Ascending aorta (tissue), 2 donors: ENCODE data around the gene HTR4. TPM values are rescaled to one million over a fixed set of nuclear protein-coding genes. Genes with fewer than 3 reads are reported as not detected.

Experiments used
- DNase-seq, 2 donors: peaks; one replicate each; pipeline ENCODE4 v3.0.0-alpha.2; 2019; ENCODE audit warnings: low spot score in 2 of 2
- H3K27ac ChIP-seq, 2 donors: fragments of 200-600 bp; sonication (generic); one replicate each; pipeline ENCODE4 v1.5.1; 2016 to 2017; ENCODE audit warnings: mild to moderate bottlenecking in 1 of 2
- H3K27me3 ChIP-seq: fragments of 200-600 bp; sonication (generic); one replicate; pipeline ENCODE4 v1.5.1; 2017
- H3K36me3 ChIP-seq, 2 donors: fragments of 200-600 bp; sonication (generic); one replicate each; pipeline ENCODE4 v1.5.1; 2016
- H3K4me1 ChIP-seq, 2 donors: fragments of 200-600 bp; sonication (generic); one replicate each; pipeline ENCODE4 v1.5.1; 2016 to 2017; ENCODE audit warnings: mild to moderate bottlenecking in 1 of 2
- H3K4me3 ChIP-seq, 2 donors: fragments of 200-600 bp; sonication (generic); one replicate each; pipeline ENCODE4 v1.5.1; 2016 to 2017; ENCODE audit warnings: mild to moderate bottlenecking in 1 of 2
- H3K9me3 ChIP-seq, 2 donors: fragments of 200-600 bp; sonication (generic); one replicate each; pipeline ENCODE4 v1.5.1; 2016
- intact Hi-C: fragments of 100-400 bp; cut with DNase I; formaldehyde crosslinking; loops from one replicate; pipeline ENCODE4 v1.15.1; 2023
- total RNA-seq: library from RNA; depleted of rRNA; stranded (reverse); fragments of >200 nt; gene quantifications from one replicate; pipeline ENCODE4 v1.1.0, GENCODE V29; 2016
- TF ChIP-seq, protein P1 (sequence below), 3 experiments: fragments of 200-600 bp in 2 of 3; fragments of 450-650 bp in 1 of 3; sonication (generic) in 2 of 3; IDR thresholded peaks; one replicate each; pipeline ENCODE4 v1.5.1; 2016 to 2019; ENCODE audit warnings: antibody characterized with exemption in 3 of 3, mild to moderate bottlenecking in 1 of 3, moderate library complexity in 1 of 3

HTR4 gene
- total RNA-seq, 1 donor from 2014 or later = 0.21 TPM

DNA sequence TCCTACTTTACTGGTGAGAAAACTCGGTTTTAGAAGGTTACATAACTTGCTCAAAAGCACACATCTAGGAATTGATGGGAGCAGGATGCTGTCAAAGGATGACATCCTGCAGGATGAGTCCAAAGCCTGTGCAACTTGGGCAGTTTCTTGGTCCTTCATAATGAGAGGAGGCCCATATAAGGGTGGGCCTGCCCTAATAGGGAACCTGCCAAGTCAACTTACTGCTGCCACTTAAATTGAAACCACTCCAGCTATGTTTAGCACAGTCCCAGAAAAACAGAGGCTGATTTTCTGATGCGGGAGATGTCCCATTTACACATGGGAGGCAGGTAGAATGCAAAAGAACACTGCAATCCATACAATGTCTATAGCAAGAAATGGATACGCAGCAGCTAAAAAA is 208.7 kb downstream of the HTR4 start:
- H3K27me3 ChIP-seq = no peaks in the 10 kb centered on the region
- peaks cover 17 to 18% of the 10 kb centered on the region in 2 donors for H3K36me3 ChIP-seq
- TF ChIP-seq, protein P1, sequence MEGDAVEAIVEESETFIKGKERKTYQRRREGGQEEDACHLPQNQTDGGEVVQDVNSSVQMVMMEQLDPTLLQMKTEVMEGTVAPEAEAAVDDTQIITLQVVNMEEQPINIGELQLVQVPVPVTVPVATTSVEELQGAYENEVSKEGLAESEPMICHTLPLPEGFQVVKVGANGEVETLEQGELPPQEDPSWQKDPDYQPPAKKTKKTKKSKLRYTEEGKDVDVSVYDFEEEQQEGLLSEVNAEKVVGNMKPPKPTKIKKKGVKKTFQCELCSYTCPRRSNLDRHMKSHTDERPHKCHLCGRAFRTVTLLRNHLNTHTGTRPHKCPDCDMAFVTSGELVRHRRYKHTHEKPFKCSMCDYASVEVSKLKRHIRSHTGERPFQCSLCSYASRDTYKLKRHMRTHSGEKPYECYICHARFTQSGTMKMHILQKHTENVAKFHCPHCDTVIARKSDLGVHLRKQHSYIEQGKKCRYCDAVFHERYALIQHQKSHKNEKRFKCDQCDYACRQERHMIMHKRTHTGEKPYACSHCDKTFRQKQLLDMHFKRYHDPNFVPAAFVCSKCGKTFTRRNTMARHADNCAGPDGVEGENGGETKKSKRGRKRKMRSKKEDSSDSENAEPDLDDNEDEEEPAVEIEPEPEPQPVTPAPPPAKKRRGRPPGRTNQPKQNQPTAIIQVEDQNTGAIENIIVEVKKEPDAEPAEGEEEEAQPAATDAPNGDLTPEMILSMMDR (IDR thresholded peaks at IDR 0.05) = no peak
- H3K27ac ChIP-seq = no peak overlapping the region
- no peak for DNase-seq
- no peaks in the 10 kb centered on the region for H3K9me3 ChIP-seq
- intact Hi-C loops = loop anchor here (2.0 to 10.0 kb wide), 3 partner anchors 37 to 669 kb away; no protein-coding TSS in a partner anchor
- no peaks in the 10 kb centered on the region for H3K4me1 ChIP-seq
- no peak overlapping the region for H3K4me3 ChIP-seq

DNA sequence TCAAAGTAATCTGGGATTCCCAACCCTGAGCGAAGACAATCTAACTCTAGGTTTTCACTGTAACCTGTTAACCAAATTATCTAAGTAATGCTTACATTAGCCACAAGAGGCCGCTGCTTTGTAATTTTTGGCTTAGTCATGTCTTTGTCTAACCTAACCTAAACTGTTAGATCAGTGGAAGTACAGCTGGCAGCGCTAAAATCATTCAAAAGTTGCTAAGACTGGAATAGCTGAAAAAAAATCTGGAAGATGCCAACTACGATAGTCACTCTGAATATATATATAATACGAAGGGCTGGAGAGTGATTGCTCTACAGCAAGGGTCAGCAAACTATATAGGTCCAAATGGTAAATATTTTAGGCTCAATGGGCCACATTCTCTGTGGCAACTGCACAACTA is 210.3 kb downstream of the HTR4 start:
- H3K27ac ChIP-seq = no peak overlapping the region
- no peak overlapping the region for H3K4me3 ChIP-seq
- H3K27me3 ChIP-seq = no peaks in the 10 kb centered on the region
- no peaks in the 10 kb centered on the region for H3K9me3 ChIP-seq
- no peaks in the 10 kb centered on the region for H3K4me1 ChIP-seq
- intact Hi-C loops = loop anchor here (1.0 to 10.0 kb wide), 6 partner anchors 39 to 671 kb away; no protein-coding TSS in a partner anchor
- peak in 1 of 2 donors; percentile 69 for DNase-seq
- TF ChIP-seq, protein P1 (IDR thresholded peaks at IDR 0.05) = peak; percentile 65 to 69 (median 67)
- peaks cover 24 to 33% of the 10 kb centered on the region in 2 donors for H3K36me3 ChIP-seq

DNA sequence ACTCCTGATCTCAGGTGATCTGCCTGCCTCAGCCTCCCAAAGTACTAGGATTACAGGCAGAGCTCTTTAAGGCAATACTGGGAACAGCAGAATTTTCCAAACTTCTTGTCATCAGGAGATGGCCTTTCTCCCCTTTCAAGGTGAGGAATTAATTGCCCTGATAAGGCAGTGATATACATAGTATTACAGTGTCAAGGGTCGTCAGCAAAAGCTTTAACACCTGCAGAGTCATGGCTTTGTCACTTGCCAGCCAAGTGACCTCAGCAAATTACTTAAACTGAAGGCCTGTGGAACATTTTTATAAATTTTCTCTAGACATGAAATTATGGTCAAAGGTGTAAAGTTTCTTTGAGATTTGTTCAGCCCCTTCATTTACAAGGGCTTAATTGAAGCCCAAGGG is 211.1 kb downstream of the HTR4 start:
- no peak overlapping the region for H3K27ac ChIP-seq
- no peaks in the 10 kb centered on the region for H3K9me3 ChIP-seq
- H3K4me3 ChIP-seq = no peak overlapping the region
- intact Hi-C loops = loop anchor here (5.0 to 10.0 kb wide), 3 partner anchors 266 to 594 kb away; no protein-coding TSS in a partner anchor
- TF ChIP-seq, protein P1 (IDR thresholded peaks at IDR 0.05) = no peak
- no peaks in the 10 kb centered on the region for H3K27me3 ChIP-seq
- H3K36me3 ChIP-seq = peaks cover 28 to 40% of the 10 kb centered on the region in 2 donors
- DNase-seq = no peak
- H3K4me1 ChIP-seq = no peaks in the 10 kb centered on the region

DNA sequence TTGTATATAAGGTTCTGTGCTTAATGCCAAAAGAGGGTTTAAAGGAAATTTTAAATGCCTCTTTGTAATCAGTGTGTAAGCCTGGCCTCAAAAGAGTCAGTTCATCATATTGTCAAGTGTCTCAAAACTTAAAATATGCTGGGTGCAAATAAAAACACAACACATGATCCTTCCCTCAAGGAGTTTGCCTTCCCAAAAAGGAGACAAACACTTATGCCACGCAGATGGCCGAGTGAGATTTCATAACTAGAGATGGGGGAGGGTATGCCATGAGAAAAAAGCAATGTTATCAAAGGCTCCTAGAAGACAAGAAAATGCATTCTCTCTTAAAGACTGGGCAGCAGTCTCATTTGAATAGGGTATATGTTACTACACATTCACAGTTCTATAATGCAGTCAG is 215.4 kb downstream of the HTR4 start:
- intact Hi-C loops = no loop called here
- Histone ChIP-seq H3K4me1 (no peaks in the 10 kb centered on the region), H3K27me3 (no peaks in the 10 kb centered on the region), H3K27ac (no peak overlapping the region), H3K4me3 (no peak overlapping the region), H3K36me3 (peaks cover 54 to 66% of the 10 kb centered on the region in 2 donors), H3K9me3 (no peaks in the 10 kb centered on the region)
- no peak for DNase-seq
- TF ChIP-seq, protein P1 (IDR thresholded peaks at IDR 0.05) = no peak

DNA sequence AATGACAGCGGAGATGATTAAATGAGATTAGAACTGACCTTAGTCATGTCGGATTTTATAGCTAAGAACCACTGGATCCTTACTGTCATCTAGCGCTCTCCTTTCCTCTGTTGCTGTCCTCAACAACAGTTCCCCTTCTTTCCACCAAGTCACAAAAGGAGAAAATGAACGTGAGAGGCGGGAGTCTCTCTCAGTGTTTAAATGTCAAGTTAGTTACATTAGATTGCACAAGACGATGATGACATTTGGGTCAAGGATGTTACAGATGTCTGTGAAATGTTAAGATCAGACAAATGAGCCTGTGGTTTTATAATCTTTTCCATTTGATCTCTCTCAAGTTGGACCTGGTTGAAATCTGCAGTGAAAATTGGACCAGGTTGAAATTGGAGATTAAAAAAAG is 217.1 kb downstream of the HTR4 start:
- no peak overlapping the region for H3K27ac ChIP-seq

More for the DNA sequence above, 217.1 kb downstream of the HTR4 start:
- no peaks in the 10 kb centered on the region for H3K27me3 ChIP-seq
- H3K4me1 ChIP-seq = no peaks in the 10 kb centered on the region
- no peak overlapping the region for H3K4me3 ChIP-seq
- intact Hi-C loops = no loop called here
- no peak for DNase-seq
- H3K9me3 ChIP-seq = no peaks in the 10 kb centered on the region
- TF ChIP-seq, protein P1 (IDR thresholded peaks at IDR 0.05) = no peak
- peaks cover 57 to 74% of the 10 kb centered on the region in 2 donors for H3K36me3 ChIP-seq
